Right lobe of liver (tissue), 6 donors: ENCODE results near the gene SIGMAR1. TPM values are rescaled to one million over a fixed set of nuclear protein-coding genes. Genes with fewer than 3 reads are reported as not detected.

Experiments
- ATAC-seq, 4 donors: fragments of 200-7000 bp; cut with Tn5 transposase; one replicate each; pipeline ENCODE4 v1.9.1; 2020; ENCODE audit warnings: mild to moderate bottlenecking in 4 of 4, moderate library complexity in 4 of 4
- DNase-seq, 3 donors: peaks; one replicate each; pipeline ENCODE4 v3.0.0-alpha.2; 2020
- H3K27ac ChIP-seq, 3 donors: fragments of 200-600 bp; one replicate each; pipeline ENCODE4 v1.8.0; 2022
- H3K27me3 ChIP-seq, 2 donors: fragments of 200-600 bp; one replicate each; pipeline ENCODE4 v1.8.0; 2022
- H3K36me3 ChIP-seq, 4 donors: fragments of 200-600 bp; sonication (generic) in 1 of 4; one replicate each; pipeline versions ENCODE4 v1.5.1 to v1.8.0; 2017 to 2022; ENCODE audit warnings: control low read depth in 1 of 4
- H3K4me1 ChIP-seq, 4 donors: fragments of 200-600 bp; sonication (generic) in 1 of 4; one replicate each; pipeline versions ENCODE4 v1.5.1 to v1.8.0; 2017 to 2022; ENCODE audit warnings: control low read depth in 1 of 4
- H3K4me3 ChIP-seq, 3 donors: fragments of 200-600 bp; one replicate each; pipeline ENCODE4 v1.8.0; 2022
- H3K9me3 ChIP-seq, 4 donors: fragments of 200-600 bp; sonication (generic) in 1 of 4; one replicate each; pipeline versions ENCODE4 v1.5.1 to v1.8.0; 2017 to 2022; ENCODE audit warnings: control low read depth in 1 of 4
- CTCF ChIP-seq, 4 donors: fragments of 200-600 bp in 3 of 4; fragments of 450-650 bp in 1 of 4; IDR thresholded peaks; one replicate each; pipeline versions ENCODE4 v1.5.1 to v1.8.0; 2016 to 2022; ENCODE audit warnings: antibody characterized with exemption in 4 of 4, mild to moderate bottlenecking in 2 of 4
- POLR2A ChIP-seq: fragments of 450-650 bp; IDR thresholded peaks from one replicate; pipeline ENCODE4 v1.6.1; 2017; ENCODE audit warnings: antibody characterized with exemption, mild to moderate bottlenecking
- WGBS: methylation state at CpG from one replicate; pipeline ENCODE4 v1.1.6; 2018; ENCODE audit warnings: low coverage, low lambda C conversion rate; ENCODE audit not compliant: insufficient coverage; ENCODE audit errors: missing lambda C conversion rate; 5-methylcytosine and 5-hydroxymethylcytosine counted together
- intact Hi-C, 2 donors: fragments of 100-400 bp; cut with DNase I; formaldehyde crosslinking; loops; one replicate each; pipeline versions ENCODE4 v1.11.2 to v1.14.1; 2022
- total RNA-seq, 6 experiments: library from RNA; depleted of rRNA in 2 of 6; stranded (reverse); fragments of >200 nt in 2 of 6; fragmentation: NEBNext Ultra II Directional in 3 of 6; extraction: Animal tissue kit (Norgen Biotek cat#: 25700) in 3 of 6; gene quantifications; one replicate each; pipeline versions ENCODE4 v1.1.0 to v1.2.4, GENCODE V29; 2016 to 2023
- donor health status: DM: no; HTN: yes; CAD: no.
- donor health status: DM: no; HTN: no; CAD: no.
- donor health status: DM: no; HTN: no; CAD: no.
- donor health status: DM: no; HTN: yes; CAD: no.
- donor health status: DM: no; HTN: yes; CAD: no.

Gene SIGMAR1
- total RNA-seq, 6 experiments from 2014 or later: 69.3 to 237 (median 123) TPM

DNA sequence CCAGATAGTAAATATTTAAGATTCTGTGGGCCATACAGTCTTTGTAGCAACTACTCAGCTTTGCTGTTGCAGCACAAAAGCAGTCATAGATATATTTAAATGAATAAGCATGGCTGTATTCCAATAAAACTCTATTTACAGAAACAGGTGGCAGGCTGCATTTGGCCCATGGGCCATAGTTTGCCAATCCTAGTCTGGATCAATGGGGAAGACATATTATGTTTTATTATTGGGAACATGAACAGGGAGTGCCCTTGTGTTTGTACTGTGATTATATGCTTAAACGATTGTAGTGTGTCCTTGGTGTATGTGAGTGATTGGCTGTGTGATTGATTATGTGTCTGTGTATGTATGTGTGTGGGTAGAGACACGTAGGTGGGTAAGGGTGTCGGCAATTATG, 36.9 kb upstream of the SIGMAR1 start:
- no peaks in the 10 kb centered on the region for H3K36me3 ChIP-seq
- peaks cover 0 to 7% (median 0%) of the 10 kb centered on the region in 4 donors for H3K4me1 ChIP-seq
- no peak overlapping the region for H3K27ac ChIP-seq
- H3K9me3 ChIP-seq: no peaks in the 10 kb centered on the region
- H3K4me3 ChIP-seq: no peak overlapping the region
- intact Hi-C loops: no loop called here
- 46% methylated on average over 3 of the region's 3 CpGs for WGBS
- H3K27me3 ChIP-seq: no peaks in the 10 kb centered on the region
- DNase-seq: no peak
- ATAC-seq: peak in 1 of 4 donors; percentile 12
- no peak for TF ChIP-seq CTCF (IDR thresholded peaks at IDR 0.05)
- TF ChIP-seq POLR2A: no peak

DNA sequence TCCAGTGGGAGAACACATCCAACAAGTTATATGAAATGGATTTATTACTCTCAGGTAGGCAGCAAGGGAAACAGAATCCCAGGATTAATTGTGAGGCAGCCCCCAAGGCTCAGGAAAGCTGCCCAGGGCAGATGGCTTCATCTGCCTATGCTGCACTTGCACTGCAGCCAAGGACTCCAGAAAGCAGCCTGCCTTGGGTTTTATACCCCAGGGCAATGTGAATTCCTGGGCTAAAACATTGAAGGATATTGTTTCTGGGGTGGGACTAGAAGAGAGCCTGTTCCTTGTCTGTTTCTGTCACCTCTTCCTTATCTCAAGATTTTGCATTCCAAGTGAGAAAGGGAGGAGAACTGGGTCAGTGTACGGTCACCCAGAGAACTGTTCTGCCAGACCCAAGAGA, 33.7 kb upstream of the SIGMAR1 start:
- no peaks in the 10 kb centered on the region for H3K9me3 ChIP-seq
- intact Hi-C loops: no loop called here
- H3K27me3 ChIP-seq: no peaks in the 10 kb centered on the region
- H3K27ac ChIP-seq: no peak overlapping the region
- ATAC-seq (no peak), DNase-seq (no peak)
- no peaks in the 10 kb centered on the region for H3K36me3 ChIP-seq
- no peak for TF ChIP-seq POLR2A
- WGBS: no CpG with 5 or more reads among the region's 1 CpG
- no peak overlapping the region for H3K4me3 ChIP-seq
- H3K4me1 ChIP-seq: peaks cover 0 to 13% (median 5%) of the 10 kb centered on the region in 4 donors

GRCh38 chr9:34669809-34670562, 32.4 kb upstream of the SIGMAR1 start:
- DNase-seq: no peak
- intact Hi-C loops: no loop called here
- TF ChIP-seq POLR2A: no peak
- no peak for TF ChIP-seq CTCF (IDR thresholded peaks at IDR 0.05)
- no peak overlapping the region for H3K4me3 ChIP-seq
- H3K36me3 ChIP-seq: no peaks in the 10 kb centered on the region
- H3K27ac ChIP-seq: no peak overlapping the region
- H3K4me1 ChIP-seq: peaks cover 0 to 14% (median 5%) of the 10 kb centered on the region in 4 donors
- no peak for ATAC-seq
- no peaks in the 10 kb centered on the region for H3K27me3 ChIP-seq
- no peaks in the 10 kb centered on the region for H3K9me3 ChIP-seq
- 72% methylated on average over 2 of the region's 5 CpGs for WGBS

DNA sequence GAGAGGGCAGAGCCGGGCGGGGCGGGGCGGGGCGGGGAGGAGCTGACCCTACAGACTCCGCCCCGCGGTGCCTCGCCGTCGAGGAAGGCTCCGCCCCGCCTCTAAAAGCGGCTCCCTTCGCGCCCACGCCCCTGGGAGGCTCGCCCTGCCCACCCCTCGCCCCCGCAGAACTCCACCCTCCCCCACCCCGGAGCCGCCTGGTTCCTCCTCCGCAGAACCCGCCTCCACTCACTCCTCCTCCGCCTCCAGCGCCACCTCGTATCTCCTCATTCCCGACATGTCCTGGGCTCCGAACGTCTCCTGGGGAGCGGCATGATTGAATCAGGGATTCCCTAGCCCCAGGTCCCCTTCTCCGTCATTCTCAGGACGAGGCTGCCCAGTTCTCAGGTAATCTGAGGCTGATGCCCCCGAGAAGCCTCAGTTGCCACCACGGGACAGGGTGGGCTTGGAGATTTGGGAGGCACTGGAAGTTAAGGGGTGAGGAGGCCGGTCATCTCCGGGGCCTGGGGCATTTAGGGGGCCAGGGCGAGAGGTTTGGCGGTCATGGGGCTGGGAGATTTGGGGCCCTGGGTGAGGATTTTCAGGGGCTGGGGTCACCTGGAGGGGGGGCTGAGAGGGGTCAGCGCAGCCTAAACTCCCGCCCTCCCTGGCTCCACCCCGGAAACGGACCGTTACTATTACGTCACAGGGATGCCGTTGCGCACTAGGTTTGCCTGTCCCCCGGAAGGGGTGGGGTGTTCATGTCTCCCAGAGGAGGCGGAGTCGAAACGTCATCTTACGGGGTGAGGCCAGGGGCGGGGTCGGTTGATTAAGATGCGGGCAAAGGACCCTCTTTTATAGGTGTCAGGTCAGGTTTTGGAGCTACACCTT, 28.0 kb upstream of the SIGMAR1 start:
- peak overlapping the region; percentile 87 to 93 (median 89) for H3K27ac ChIP-seq
- no peaks in the 10 kb centered on the region for H3K27me3 ChIP-seq
- peak overlapping the region; percentile 71 to 85 (median 72) for H3K4me3 ChIP-seq
- ATAC-seq: peak; percentile 86 to 93 (median 88)
- no peaks in the 10 kb centered on the region for H3K36me3 ChIP-seq
- H3K4me1 ChIP-seq: peaks cover 0 to 11% (median 5%) of the 10 kb centered on the region in 4 donors
- peak; percentile 97 to 98 (median 97) for DNase-seq
- H3K9me3 ChIP-seq: no peaks in the 10 kb centered on the region
- TF ChIP-seq POLR2A (peak; percentile 83), CTCF (IDR thresholded peaks at IDR 0.05) (no peak)
- intact Hi-C loops: no loop called here
- 0% methylated on average over 8 of the region's 55 CpGs for whole genome bisulfite sequencing

- DNase-seq (no peak), ATAC-seq (no peak)
- intact Hi-C loops: no loop called here
- Histone ChIP-seq H3K27me3 (no peaks in the 10 kb centered on the region), H3K4me1 (peaks cover 0 to 11% (median 5%) of the 10 kb centered on the region in 4 donors), H3K27ac (peak overlapping the region; percentile 74 to 93 (median 89)), H3K9me3 (no peaks in the 10 kb centered on the region), H3K36me3 (no peaks in the 10 kb centered on the region), H3K4me3 (peak overlapping the region; percentile 71 to 85 (median 72))
- 3% methylated on average over 7 of the region's 26 CpGs for WGBS
- no peak for TF ChIP-seq CTCF (IDR thresholded peaks at IDR 0.05)
- no peak for TF ChIP-seq POLR2A
Observed at GRCh38 chr9:34665067-34665380, 27.4 kb upstream of the SIGMAR1 start.
